Measurements from ENCODE around the gene FGF12.

The FGF12 gene

GRCh38 chr3:192489579-192489978, 237.8 kb downstream of the FGF12 start:
- no peak for DNase-seq

GRCh38 chr3:192487033-192487432, 240.3 kb downstream of the FGF12 start:
- DNase-seq, result no peak

GRCh38 chr3:192482809-192483208, 244.5 kb downstream of the FGF12 start:
- no peak for DNase-seq

- DNase-seq, result no peak
Measured at GRCh38 chr3:192482391-192482790, 244.9 kb downstream of the FGF12 start.

GRCh38 chr3:192481638-192482037, 245.7 kb downstream of the FGF12 start:
- DNase-seq, result no peak

GRCh38 chr3:192467230-192468140, 259.9 kb downstream of the FGF12 start:
- peak; percentile 56 for DNase-seq

- DNase-seq, result no peak
Measured at GRCh38 chr3:192449036-192449435, 278.3 kb downstream of the FGF12 start.

- peak; percentile 39 for DNase-seq
Measured at GRCh38 chr3:192445770-192446644, 281.3 kb downstream of the FGF12 start.

GRCh38 chr3:192444791-192445106, 282.6 kb downstream of the FGF12 start:
- no peak for DNase-seq

GRCh38 chr3:192444096-192444790, 283.1 kb downstream of the FGF12 start:
- peak; percentile 85 for DNase-seq

GRCh38 chr3:192435241-192435640, 292.1 kb downstream of the FGF12 start:
- no peak for DNase-seq

- no peak for DNase-seq
Measured at GRCh38 chr3:192434186-192434585, 293.2 kb downstream of the FGF12 start.

GRCh38 chr3:192433704-192434103, 293.6 kb downstream of the FGF12 start:
- no peak for DNase-seq

GRCh38 chr3:192422997-192423342, 304.4 kb downstream of the FGF12 start:
- no peak for DNase-seq

- DNase-seq, result no peak
Measured at GRCh38 chr3:192422321-192422996, 304.9 kb downstream of the FGF12 start.

GRCh38 chr3:192419312-192419711, 308.0 kb downstream of the FGF12 start:
- DNase-seq, result no peak

GRCh38 chr3:192417559-192418055, 309.7 kb downstream of the FGF12 start:
- no peak for DNase-seq

GRCh38 chr3:192417017-192417416, 310.3 kb downstream of the FGF12 start:
- no peak for DNase-seq

- no peak for DNase-seq
Measured at GRCh38 chr3:192413461-192413860, 313.9 kb downstream of the FGF12 start.

- DNase-seq, result no peak
Measured at GRCh38 chr3:192410684-192410960, 316.7 kb downstream of the FGF12 start.

- DNase-seq, result peak; percentile 44
Measured at GRCh38 chr3:192409838-192410683, 317.3 kb downstream of the FGF12 start.
